Measurements from ENCODE around the gene IKBKE. TPM values are rescaled to one million over a fixed set of nuclear protein-coding genes. Genes with fewer than 3 reads are reported as not detected.

The IKBKE gene
- total and polyA plus RNA-seq, 2 donors (not counting 3 experiments of a cell fraction or from before 2014, with no cell fraction given): 17.9 to 20.7 TPM

- H3K27ac ChIP-seq (ENCODE audit: insufficient read depth, low read depth, low read length): no peak overlapping the region
- no peaks in the 10 kb centered on the region for H3K4me1 ChIP-seq (ENCODE audit: control insufficient read depth, extremely low read depth, insufficient read depth, low read length)
- H3K4me3 ChIP-seq (replicated peaks in 1 of 3; ENCODE audit: insufficient read depth in 1 of 3, low read depth in 1 of 3, low read length in 3 of 3): no peak overlapping the region
- H3K9ac ChIP-seq (replicated peaks; ENCODE audit: extremely low read depth, insufficient read depth, low read length): no peak overlapping the region
- no peak overlapping the region for H3K4me2 ChIP-seq (ENCODE audit: insufficient read depth, low read length)
- no peak for DNase-seq (ENCODE audit: low read depth, low spot score)
- H2AFZ ChIP-seq (ENCODE audit: low read depth, low read length): no peak overlapping the region
- no peaks in the 10 kb centered on the region for H3K9me3 ChIP-seq (replicated peaks; ENCODE audit: control insufficient read depth, insufficient read depth, low read length)
- intact Hi-C loops (cut with micrococcal nuclease) (no loop called here), dilution Hi-C loops (cut with MboI; ENCODE audit: extremely low pct_ligation_motif_present, low sequenced_read_pairs) (no loop called here)
- H3K27me3 ChIP-seq (ENCODE audit: control insufficient read depth in 2 of 2, insufficient read depth in 2 of 2, low read length in 2 of 2): peaks cover 32 to 46% of the 10 kb centered on the region in 2 experiments
- H3K79me2 ChIP-seq (ENCODE audit: control insufficient read depth, insufficient read depth, low read length): no peaks in the 10 kb centered on the region
- no TSS peak for BruUV-seq (replicated peaks)
- no peaks in the 10 kb centered on the region for H3K36me3 ChIP-seq (ENCODE audit: control insufficient read depth in 2 of 2, extremely low read depth in 1 of 2, insufficient read depth in 2 of 2, low read length in 2 of 2)
- ChIA-PET POLR2A (no interaction called here), CTCF (interaction anchor here (0.6 to 1.5 kb wide), 2 partner anchors 15 to 16 kb away, joined by 3 read pairs; no protein-coding TSS in a partner anchor)
- no peaks in the 10 kb centered on the region for H3K9me1 ChIP-seq (replicated peaks; ENCODE audit: control insufficient read depth, extremely low read depth, insufficient read depth, low read length)
- TF ChIP-seq EZH2 (IDR thresholded peaks at IDR 0.05; ENCODE audit: borderline replicate concordance, low read depth, low read length, severe bottlenecking) (no peak), POLR2A (IDR thresholded peaks at IDR 0.05; ENCODE audit: low read depth, low read length) (no peak), FOS (IDR thresholded peaks at IDR 0.05; ENCODE audit: borderline replicate concordance, insufficient read depth, low read length) (no peak), MYC (IDR thresholded peaks at IDR 0.05; ENCODE audit: low read depth, low read length) (no peak), CTCF (IDR thresholded peaks at IDR 0.05; ENCODE audit: extremely low read depth in 1 of 2, insufficient read depth in 1 of 2, low read depth in 1 of 2, low read length in 2 of 2) (no peak), JUN (IDR thresholded peaks at IDR 0.05; ENCODE audit: borderline replicate concordance, insufficient read depth, insufficient read length, low read depth) (no peak), POLR2AphosphoS5 (IDR thresholded peaks at IDR 0.05; ENCODE audit: insufficient read depth, low read depth, low read length) (no peak)
- H4K20me1 ChIP-seq (replicated peaks; ENCODE audit: control insufficient read depth, extremely low read depth, insufficient read depth, low read length): no peaks in the 10 kb centered on the region
- FAIRE-seq: no peak
These were observed 42.5 kb downstream of the IKBKE start for GRCh38 chr1:206512851-206513180.

All from endothelial cell of umbilical vein (primary cell).